Measurements from ENCODE around the gene RNF157. TPM values are rescaled to one million over a fixed set of nuclear protein-coding genes. Genes with fewer than 3 reads are reported as not detected.

RNF157 gene
- total RNA-seq, 4 donors from 2014 or later, result 8.4 to 23.5 (median 17.4) TPM

DNA sequence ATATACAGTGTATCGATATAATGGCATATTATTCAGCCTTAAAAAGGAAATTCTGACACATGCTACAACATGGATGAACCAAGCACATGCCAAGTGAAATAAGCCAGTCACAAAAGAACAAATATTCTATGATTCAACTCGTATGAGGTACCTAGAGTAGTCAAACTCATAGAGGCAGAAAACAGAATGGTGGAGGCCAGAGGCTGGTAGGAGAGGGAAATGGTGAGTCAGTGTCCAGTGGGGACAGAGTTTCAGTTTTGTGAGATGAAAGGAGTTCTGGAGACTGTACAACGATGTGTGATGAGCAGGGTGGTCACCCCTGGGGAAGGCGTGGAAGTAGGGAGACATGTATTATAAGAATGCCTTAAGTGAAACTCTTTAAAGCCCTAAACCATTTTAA is 39.9 kb downstream of the RNF157 start:
- TF ChIP-seq, protein P1, sequence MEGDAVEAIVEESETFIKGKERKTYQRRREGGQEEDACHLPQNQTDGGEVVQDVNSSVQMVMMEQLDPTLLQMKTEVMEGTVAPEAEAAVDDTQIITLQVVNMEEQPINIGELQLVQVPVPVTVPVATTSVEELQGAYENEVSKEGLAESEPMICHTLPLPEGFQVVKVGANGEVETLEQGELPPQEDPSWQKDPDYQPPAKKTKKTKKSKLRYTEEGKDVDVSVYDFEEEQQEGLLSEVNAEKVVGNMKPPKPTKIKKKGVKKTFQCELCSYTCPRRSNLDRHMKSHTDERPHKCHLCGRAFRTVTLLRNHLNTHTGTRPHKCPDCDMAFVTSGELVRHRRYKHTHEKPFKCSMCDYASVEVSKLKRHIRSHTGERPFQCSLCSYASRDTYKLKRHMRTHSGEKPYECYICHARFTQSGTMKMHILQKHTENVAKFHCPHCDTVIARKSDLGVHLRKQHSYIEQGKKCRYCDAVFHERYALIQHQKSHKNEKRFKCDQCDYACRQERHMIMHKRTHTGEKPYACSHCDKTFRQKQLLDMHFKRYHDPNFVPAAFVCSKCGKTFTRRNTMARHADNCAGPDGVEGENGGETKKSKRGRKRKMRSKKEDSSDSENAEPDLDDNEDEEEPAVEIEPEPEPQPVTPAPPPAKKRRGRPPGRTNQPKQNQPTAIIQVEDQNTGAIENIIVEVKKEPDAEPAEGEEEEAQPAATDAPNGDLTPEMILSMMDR (IDR thresholded peaks at IDR 0.05), result no peak
- ATAC-seq (ENCODE audit: low FRiP score) (no peak), DNase-seq (ENCODE audit: low spot score) (no peak)

DNA sequence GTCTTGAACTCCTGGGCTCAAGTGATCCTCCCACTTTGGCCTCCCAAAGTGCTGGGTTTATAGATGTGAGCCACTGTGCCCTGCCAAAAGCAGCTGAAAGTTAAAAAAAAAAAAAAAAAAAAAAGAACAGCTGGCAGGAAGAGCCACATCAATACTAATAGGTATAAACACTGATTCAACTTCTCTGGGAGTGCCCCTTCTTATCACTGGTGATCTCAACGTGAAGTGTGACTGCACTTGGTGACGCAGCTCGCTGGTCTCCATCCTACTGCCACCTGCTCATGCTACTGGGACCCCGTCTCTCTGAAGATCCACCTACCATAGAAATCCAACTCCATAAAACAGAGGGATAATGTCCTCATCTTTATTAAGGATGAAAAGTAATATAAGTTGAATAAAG is 40.8 kb downstream of the RNF157 start:
- TF ChIP-seq, protein P1 (IDR thresholded peaks at IDR 0.05), result no peak
- ATAC-seq (ENCODE audit: low FRiP score) (no peak), DNase-seq (ENCODE audit: low spot score) (no peak)

DNA sequence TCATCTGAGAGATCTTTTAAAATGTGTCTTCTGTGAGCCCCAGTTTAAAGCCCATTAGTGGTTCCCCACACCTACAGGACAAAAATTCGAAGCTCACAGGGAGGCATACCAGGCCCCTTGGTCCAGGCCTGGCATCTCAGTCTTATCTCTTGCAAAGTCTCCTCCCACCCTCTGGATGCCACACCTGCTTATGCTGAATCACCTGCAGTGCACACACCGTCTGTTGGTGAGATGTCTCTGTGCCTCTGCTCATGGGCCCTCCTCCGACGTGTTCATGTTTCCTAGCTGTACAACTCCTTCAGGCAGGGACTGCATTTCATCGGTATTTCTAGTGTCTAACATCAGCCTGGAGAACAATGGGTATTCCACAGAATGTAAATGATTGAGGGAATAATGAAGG is 41.6 kb downstream of the RNF157 start:
- TF ChIP-seq, protein P1 (IDR thresholded peaks at IDR 0.05), result no peak

DNA sequence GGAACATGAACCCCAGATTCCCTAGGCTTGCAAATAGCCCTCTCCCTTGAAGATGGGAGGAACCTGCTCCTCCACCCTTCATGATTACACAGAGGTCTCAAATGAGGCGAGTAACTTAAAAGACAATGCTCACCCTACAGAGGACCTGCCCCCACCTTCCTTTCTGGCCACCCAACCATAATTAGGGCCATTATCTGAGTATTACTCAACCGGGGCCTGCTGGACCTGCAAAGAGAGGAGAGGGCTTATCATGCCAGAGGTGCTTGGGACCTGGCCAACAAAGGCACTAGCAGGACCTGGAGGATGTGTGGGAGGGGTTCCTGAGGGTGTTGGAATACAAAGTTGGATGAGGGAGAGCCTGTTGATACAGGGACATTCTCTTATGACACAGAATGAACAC is 42.4 kb downstream of the RNF157 start:
- TF ChIP-seq, protein P1 (IDR thresholded peaks at IDR 0.05), result no peak
- no peak for ATAC-seq (ENCODE audit: low FRiP score)
- no peak for DNase-seq (ENCODE audit: low spot score)

More for the DNA sequence above, 41.6 kb downstream of the RNF157 start:
- DNase-seq (ENCODE audit: low spot score), result no peak
- ATAC-seq (ENCODE audit: low FRiP score), result no peak

DNA sequence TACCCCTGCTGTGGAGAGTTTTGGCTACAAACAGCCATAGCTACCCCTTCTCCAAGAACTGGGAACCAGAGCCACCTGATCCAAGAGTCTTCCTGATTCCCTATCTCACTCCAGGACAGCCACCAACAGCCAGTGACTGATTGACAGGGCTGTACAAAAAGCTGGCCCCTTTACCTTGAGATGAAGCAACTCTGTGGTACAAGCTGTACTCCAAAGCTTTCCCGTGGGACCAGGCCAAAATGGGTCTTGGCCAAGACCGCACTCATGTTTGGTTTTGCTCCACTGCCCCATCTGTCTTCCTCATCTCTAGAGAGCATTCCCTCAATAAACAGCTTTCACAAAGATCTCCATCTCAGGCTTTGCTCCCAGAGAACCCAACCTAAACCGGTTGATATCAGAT is 43.6 kb downstream of the RNF157 start:
- DNase-seq (ENCODE audit: low spot score), result no peak
- TF ChIP-seq, protein P1 (IDR thresholded peaks at IDR 0.05), result no peak
- no peak for ATAC-seq (ENCODE audit: low FRiP score)

DNA sequence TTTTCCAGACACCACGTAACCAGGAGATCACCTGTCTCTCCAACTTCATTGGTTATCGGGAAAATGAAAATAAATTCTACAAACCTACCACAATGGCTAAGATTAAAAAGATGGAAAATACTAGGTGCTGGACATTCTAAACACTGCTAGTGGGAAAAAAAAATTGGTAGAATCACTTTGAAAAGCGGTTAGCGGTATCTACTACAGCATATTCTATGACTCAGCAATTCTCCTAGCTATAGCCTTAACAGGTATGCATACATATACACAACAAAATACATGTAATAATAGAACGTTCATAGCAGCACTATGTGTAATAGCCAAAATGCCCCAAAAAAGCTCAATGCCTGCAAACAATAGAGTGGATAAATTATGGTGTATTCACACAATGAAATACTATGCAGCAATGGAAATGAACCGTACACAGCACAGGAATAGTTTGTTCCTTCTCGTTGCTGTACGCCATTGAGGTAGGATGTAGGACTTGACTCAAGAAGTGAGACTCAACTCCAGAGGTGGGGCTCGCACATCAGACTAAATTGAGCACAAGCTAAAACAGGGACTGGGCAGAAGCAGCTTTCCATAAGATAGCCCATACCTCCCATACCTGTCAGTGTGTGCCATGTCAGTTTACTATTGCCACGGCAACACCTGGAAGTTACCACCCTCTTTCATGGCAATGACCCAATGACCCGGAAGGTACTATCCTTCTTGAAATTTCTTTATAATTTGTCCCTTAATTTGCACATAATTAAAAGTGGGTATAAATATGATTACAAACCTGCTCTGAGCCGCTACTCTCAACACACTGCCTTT is 44.8 kb downstream of the RNF157 start:
- TF ChIP-seq, protein P1 (IDR thresholded peaks at IDR 0.05), result no peak
- ATAC-seq (ENCODE audit: low FRiP score) (no peak), DNase-seq (ENCODE audit: low spot score) (no peak)

DNA sequence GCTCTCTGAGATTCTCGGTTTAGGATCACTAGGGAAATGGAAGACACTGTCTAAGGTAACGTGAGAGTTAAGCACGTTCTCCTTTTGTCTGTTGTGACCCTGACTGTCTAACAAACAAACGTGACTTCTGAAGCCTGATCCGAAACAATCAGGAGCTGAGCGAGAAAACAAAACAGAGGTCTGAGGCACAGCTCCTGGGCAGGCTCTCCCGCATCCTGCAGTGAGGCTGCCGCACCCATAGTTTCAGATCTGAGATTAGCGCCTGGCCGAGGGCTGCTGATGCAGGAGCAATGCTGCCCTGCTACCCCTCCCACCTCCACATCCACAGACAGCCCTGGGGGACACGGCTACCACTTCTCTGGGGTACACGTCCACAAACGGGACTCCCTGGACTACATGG is 46.7 kb downstream of the RNF157 start:
- ATAC-seq (ENCODE audit: low FRiP score) (no peak), DNase-seq (ENCODE audit: low spot score) (no peak)
- TF ChIP-seq, protein P1 (IDR thresholded peaks at IDR 0.05), result no peak

Measured in omental fat pad (tissue), 4 donors.